ENCODE results near the gene PTGES2. TPM values are rescaled to one million over a fixed set of nuclear protein-coding genes. Genes with fewer than 3 reads are reported as not detected.

Gene PTGES2
- total RNA-seq, 6 experiments from 2014 or later, result 68.5 to 82.8 (median 70.6) TPM

DNA sequence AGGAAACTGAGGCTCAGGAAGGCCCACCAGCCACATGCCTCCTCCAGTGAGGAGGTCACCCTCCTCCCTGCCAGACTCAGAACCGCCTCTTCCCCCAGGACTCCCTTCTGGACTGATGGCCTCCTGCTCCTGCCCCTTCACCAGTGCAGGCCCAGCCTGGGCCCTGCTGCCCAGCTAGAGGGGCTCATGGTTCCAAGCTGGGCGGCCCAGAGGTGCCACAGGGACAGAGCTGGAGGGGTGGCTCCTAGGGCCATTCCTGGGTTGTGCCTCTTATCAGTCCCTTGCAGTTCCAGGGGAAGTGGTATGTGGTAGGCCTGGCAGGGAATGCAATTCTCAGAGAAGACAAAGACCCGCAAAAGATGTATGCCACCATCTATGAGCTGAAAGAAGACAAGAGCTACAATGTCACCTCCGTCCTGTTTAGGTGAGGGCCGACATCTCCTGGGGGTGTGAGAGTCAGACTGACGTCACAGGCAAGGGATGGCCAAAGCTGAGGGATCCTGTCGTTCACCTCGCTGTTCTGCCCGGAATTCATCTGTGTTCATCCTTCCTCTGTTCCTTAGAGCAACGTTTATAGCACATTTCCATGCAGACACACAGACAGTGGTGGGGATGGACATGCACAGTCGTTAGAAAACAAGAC, 22.5 kb upstream of the PTGES2 start:
- Mint-ChIP-seq H3K27ac (no peak overlapping the region), H3K4me3 (no peak overlapping the region), H3K4me1 (ENCODE audit: low read depth) (no peaks in the 10 kb centered on the region), H3K9me3 (no peaks in the 10 kb centered on the region), H3K27me3 (ENCODE audit: insufficient read depth) (peaks cover 36% of the 10 kb centered on the region), H3K36me3 (ENCODE audit: low read depth) (no peaks in the 10 kb centered on the region)
- TF ChIP-seq, protein P1, sequence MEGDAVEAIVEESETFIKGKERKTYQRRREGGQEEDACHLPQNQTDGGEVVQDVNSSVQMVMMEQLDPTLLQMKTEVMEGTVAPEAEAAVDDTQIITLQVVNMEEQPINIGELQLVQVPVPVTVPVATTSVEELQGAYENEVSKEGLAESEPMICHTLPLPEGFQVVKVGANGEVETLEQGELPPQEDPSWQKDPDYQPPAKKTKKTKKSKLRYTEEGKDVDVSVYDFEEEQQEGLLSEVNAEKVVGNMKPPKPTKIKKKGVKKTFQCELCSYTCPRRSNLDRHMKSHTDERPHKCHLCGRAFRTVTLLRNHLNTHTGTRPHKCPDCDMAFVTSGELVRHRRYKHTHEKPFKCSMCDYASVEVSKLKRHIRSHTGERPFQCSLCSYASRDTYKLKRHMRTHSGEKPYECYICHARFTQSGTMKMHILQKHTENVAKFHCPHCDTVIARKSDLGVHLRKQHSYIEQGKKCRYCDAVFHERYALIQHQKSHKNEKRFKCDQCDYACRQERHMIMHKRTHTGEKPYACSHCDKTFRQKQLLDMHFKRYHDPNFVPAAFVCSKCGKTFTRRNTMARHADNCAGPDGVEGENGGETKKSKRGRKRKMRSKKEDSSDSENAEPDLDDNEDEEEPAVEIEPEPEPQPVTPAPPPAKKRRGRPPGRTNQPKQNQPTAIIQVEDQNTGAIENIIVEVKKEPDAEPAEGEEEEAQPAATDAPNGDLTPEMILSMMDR (IDR thresholded peaks at IDR 0.05), result no peak
- no peak for DNase-seq

DNA sequence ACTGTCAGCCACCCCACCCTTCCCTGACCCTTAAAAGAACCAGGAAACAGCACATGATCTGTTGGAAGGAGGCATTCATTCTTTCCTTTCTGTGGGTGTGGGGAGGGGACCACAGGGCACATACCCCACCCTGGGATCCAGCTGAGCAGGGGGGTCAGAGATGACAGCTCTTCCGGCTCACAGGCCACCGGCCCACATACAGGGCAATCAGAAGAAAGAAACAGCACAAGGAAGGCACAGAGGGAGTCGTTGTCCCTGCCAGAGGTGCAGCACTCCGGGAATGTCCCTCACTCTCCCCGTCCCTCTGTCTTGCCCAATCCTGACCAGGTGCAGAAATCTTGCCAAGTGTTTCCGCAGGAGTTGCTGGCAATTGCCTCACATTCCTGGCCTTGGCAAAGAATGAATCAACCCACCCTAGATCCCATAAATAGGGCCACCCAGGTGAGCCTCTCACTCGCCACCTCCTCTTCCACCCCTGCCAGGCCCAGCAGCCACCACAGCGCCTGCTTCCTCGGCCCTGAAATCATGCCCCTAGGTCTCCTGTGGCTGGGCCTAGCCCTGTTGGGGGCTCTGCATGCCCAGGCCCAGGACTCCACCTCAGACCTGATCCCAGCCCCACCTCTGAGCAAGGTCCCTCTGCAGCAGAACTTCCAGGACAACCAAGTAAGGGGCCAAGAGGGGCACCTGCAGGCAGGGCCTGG, 21.6 kb upstream of the PTGES2 start, which contains the start of gene LCN2:
Gene LCN2 (plus strand): TSS at position 453 of the 701 bp plus-strand sequence. CDS start 73 bp downstream, at position 526.
- no peak within 1 kb of the TSS for H3K27ac Mint-ChIP-seq
- no peaks in the 10 kb centered on the region for H3K4me1 Mint-ChIP-seq (ENCODE audit: low read depth)

DNA sequence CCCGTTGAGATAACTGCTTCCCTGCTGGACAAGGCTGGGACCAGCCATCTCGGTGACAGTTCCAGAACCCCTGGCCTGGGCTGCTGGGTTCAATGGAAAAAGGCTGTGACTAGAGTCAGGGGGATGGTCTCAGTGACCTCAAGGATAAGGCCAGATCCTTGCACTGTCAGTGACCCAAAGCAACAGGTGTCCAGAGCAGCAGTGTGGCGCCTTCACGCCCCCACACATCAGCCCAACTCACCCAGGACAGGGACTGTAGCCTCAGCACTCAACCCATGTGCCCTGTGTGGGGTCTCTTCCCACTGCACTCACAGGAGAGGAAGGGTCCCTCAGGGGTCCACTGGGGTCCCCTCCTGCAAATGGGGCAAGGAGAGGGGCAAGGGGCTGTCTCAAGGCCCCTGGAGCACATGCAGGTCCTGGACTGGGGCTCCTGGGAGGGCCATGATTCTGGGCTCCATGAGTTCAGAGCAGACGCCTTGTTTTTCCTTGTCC, 21.0 kb upstream of the PTGES2 start:
- Mint-ChIP-seq H3K4me1 (ENCODE audit: low read depth) (peaks cover under 1% of the 10 kb centered on the region; the same call in 1 of the 2 replicates), H3K27me3 (ENCODE audit: insufficient read depth) (peaks cover 37% of the 10 kb centered on the region), H3K4me3 (no peak overlapping the region), H3K9me3 (no peaks in the 10 kb centered on the region), H3K27ac (no peak overlapping the region), H3K36me3 (ENCODE audit: low read depth) (no peaks in the 10 kb centered on the region)
- DNase-seq, result no peak
- TF ChIP-seq, protein P1 (IDR thresholded peaks at IDR 0.05), result no peak

More for the DNA sequence above, 21.6 kb upstream of the PTGES2 start, which contains the start of gene LCN2:
- TF ChIP-seq, protein P1 (IDR thresholded peaks at IDR 0.05), result no peak
- no peak for DNase-seq
- Mint-ChIP-seq H3K27me3 (ENCODE audit: insufficient read depth) (peaks cover 35% of the 10 kb centered on the region), H3K9me3 (no peaks in the 10 kb centered on the region), H3K36me3 (ENCODE audit: low read depth) (no peaks in the 10 kb centered on the region), H3K4me3 (no peak within 1 kb of the TSS)

DNA sequence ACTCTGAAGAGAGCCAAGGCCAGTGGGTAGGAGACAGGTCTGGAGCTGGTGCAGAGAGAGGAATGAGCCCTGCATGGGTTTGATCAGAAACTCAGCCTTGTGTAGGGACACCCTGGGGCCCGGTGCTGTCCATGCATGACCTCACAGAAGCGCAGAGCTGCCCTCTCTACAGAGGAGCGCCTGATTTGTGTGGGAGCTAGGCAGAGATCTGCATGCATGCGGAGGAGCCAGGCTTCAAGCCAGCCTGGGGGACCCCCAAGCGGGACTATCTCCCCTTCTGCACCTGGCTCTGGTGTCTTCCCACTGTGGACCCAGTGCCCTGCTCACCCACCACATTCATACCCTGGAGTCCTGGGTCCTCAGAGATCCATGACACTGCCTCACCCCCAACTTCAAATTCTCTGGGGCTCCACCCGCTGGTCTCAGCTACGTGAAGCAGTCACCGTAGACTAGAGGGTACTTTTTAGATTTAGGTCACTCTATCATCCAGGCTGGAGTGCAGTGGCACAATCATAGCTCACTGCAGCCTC, 19.1 kb upstream of the PTGES2 start:
- TF ChIP-seq, protein P1 (IDR thresholded peaks at IDR 0.05), result no peak
- peaks cover 37% of the 10 kb centered on the region for H3K27me3 Mint-ChIP-seq (ENCODE audit: insufficient read depth)
- H3K4me3 Mint-ChIP-seq, result no peak overlapping the region
- H3K4me1 Mint-ChIP-seq (ENCODE audit: low read depth), result peaks cover 5% of the 10 kb centered on the region
- no peak overlapping the region for H3K27ac Mint-ChIP-seq
- H3K36me3 Mint-ChIP-seq (ENCODE audit: low read depth), result no peaks in the 10 kb centered on the region
- no peaks in the 10 kb centered on the region for H3K9me3 Mint-ChIP-seq
- DNase-seq, result no peak

DNA sequence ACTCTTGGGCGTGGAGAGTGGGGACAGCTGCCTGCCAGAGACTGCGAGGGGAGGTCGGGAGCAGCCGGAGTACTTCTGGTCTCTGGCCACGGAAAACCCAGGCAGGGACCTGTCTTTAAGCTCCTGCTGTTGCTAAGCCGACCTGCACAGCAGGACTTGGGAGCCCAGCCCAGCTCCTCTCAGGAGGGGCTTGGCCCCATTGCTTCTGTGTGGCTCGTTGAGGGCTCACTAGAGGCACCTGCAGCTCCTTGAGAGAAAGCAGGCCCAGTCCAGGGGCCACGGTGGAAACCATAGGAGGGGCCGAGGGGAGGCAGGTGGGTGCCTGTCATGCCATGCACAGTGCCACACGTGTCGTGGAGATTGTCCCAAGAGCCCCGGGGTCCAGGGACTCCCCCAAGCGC, 18.4 kb upstream of the PTGES2 start:
- Mint-ChIP-seq H3K4me3 (no peak overlapping the region), H3K4me1 (ENCODE audit: low read depth) (peaks cover 5% of the 10 kb centered on the region), H3K27ac (no peak overlapping the region), H3K27me3 (ENCODE audit: insufficient read depth) (peaks cover 40% of the 10 kb centered on the region), H3K36me3 (ENCODE audit: low read depth) (no peaks in the 10 kb centered on the region), H3K9me3 (no peaks in the 10 kb centered on the region)
- TF ChIP-seq, protein P1 (IDR thresholded peaks at IDR 0.05), result no peak
- no peak for DNase-seq
